ENCODE measurements around the gene SH3RF3.

SH3RF3 gene

DNA sequence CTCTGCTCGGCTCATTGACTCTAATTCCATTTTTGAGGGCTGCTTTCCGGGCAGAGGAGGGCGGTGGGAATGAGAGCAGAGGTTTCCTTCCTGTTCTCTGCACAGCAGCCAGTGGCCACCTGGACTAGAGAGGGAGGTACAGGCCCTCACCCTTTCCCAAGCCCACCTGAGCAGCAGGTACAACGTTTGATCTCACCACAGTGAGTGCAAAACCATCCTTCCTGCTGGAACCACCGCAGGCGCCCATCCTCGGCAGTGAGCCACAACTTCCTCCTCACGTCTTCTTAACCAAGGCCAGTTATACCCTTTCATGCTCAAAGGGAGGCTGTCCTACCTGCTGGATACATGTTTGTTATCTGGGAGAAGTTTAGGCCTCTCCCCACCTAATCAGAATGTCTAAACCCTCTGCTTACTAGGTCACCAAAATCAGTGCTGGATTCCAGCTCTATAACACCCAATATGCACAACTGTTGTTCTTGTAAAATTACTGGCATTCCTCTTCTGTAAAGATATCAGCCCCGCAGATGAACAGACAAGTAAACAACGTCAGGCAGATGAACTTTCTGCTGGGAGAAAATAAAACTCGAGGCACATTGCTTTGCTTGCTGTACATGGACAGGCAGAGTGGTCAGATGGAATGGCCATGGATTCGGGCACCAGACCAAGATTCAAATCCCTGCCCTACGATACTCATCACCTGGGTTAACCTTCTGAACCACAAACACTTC, 191.4 kb downstream of the SH3RF3 start:
- no peak for DNase-seq

DNA sequence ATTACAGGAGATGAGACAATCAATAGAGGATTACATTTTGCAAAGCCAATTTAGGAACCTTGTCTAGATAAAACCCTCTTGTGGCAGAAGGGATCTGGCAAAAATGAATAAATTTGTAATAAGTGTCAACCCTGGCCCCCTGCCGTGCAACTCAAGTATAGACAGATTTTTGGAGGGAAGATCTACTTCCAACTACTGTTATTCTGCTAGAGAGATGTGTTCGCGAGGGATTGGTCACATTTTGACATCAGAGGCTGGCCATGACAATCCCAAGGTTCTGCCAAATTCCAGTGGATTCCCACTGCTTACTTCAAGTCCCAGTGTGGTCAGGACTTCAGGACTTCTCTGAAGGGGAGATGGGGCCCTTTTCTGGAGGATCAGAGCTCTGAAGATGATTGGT, 192.6 kb downstream of the SH3RF3 start:
- no peak for DNase-seq

DNA sequence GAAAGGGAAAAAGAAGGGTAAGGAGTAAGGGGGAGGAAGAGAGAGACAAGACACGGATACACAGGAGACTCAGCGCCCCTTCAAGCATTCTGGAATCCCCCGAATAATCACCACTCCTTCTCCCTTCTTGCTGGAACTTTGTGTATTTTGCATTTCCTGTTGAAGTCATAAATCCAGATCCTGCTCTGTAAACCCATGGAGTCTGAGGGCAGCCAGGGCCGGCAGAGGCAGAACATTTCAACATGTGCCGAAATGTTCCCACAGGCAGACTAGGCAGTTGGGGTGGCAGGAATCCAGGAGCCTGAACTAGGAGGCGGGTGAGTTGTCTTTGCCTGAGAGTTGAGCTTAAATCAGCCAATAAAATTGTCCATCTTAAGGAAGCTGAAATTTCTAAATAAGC, 193.1 kb downstream of the SH3RF3 start:
- no peak for DNase-seq

DNA sequence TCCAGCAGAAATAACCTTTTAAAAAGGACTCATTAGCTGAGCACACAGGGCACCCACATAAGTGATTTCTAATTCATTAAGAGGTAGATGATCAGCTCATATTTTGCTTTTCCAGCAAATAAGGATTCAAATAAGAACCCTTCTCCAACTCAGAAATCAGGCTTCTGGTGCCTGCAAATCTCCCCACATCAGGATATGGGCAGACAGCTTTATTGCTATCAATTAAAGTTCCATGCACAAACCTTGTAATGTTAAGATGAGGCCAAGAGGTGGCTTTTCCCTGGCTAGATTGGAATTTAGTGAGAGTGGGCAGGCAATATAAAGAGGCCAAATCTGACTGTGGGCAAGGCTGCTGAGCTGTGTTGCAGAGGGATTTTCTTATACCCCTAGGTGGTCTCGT, 193.6 kb downstream of the SH3RF3 start:
- DNase-seq, result no peak

DNA sequence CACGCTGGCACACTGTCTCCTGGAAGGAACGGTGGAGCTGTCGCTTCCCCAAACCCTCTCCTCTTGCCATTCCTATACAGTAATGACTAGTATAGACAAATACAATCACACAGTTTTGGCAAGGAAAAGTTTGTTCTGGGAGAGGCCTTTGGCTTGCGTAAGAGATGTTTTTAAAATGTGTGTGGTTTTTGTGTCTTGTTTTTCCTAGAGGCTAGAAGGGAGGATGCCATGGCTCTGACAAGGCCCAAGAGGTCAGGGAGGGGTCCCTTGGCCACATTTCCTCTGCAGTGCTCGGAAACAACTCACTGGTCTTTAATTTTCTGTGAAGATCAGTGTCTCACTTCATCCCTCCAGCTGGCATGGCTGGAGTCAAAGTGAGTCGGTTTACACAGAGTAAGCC, 195.9 kb downstream of the SH3RF3 start:
- no peak for DNase-seq

DNA sequence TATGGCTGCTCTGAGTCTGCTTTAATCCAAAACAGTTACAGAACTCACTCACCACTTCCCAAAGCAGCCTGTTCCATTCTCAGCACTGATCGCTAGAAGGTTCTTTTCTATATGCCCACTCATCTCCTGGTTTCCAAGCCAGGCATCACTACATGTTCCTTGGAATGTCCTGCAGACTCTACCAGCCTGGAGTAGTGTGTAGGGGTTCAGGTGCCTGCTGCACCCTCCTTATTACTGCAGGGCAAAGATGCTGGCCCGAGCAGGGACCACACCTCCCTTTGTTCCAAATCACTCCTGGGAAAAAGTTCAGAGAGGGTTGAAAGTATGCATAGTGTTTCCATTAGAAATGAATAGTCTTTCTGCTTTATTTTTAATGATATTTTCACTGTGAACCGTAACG, 196.6 kb downstream of the SH3RF3 start:
- DNase-seq, result no peak

DNA sequence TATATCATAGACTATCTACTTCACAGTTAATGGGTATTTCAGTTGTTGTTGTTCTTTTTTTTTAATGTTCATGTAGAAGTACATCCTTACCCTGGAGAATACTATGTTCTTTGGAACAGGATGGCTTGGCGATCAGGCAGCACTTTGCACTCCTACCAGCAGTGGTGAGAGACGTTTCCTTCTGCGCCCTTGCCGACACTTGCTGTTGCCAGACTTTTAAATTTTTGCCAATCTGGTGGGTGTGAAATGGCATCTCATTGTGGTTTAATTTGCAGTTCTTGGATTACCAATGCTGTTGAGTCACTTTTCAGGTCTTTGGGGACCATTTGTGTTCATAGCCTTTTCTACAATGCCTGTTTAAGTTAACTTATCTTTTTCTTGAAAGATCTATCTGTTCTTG, 197.3 kb downstream of the SH3RF3 start:
- no peak for DNase-seq

DNA sequence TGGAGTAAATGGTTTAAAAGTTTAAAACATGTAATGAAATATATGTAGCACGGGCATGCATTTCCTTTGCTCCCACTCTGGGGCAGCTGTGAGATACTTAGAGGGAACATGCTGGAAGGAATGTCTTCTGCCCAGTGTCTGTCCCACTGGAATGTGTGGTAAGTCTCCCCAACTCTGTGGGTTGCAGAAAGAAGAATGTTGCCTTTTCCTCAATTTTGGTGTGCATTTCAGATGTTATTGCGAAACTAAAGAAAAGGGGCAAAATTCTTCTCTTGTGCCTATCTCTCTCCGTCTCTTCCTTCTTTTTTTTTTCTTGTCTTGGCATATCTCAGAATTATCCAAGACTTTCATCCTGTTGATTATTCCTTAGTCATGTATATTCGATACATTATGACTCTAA, 201.1 kb downstream of the SH3RF3 start:
- no peak for DNase-seq

DNA sequence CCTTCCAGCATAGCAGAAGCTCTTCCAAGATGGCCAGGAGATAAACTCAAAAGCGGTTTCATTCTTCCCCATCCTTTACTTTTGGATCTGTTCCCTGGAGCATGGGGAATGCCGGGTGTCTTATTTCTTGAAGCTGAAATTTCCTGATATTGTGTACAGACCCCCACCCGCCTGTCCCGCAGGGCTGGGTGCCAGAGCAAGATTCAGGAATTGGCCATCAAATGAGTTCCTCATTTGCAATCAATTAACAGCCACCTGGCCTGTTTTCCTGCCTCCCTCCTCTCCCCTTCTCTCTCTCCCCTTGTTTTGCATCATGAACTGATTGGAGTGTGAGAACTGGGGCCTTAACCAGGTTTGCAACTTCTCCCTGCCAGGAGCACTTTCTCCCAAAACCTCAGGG, 202.1 kb downstream of the SH3RF3 start:
- DNase-seq, result no peak

DNA sequence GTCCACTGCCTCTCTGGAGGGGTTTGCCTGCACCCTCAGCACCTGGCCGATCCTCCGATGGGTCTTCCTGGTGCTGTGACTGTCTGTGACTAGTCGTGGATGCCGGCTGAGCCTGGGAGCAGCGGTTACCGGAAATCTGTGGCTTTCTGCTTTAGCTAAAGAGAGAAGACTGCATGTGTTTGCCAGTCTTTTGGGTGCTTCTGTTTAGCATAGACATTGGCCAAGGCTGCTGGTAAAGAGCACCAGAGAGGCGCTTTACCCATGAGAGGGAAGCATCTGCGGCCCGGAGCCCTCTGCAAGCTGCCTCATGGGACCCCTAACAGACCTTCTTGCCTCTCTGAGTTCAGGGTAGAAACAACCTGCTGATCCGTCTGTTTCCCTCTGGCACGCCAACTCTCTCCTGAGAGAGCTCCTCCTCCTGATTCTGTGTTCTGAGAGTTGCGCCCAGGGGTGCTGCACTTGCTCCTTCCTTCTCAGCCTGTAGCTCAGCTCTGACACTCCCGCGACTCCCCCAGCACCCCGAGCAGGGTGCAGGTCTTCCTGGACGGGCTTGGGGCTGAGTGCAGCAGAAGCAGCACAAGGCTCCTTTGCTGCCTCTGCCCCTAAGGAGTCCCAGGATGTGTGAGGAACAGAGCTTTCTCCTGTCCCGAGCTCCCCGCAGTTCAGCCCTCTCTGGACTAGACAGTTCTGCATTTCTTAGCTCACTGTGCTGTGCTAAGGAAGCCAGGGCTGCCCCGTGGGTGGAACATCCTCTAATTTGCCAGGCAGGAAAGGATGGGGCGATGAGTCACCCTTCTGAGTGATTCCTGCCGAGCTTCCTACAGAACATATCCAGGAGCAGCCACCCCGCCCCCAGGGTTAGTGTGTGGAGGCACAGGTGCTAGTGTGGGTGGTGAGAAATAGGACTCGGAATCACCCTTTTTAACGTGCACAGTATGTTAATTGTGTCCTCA, 203.2 kb downstream of the SH3RF3 start:
- DNase-seq, result no peak

DNA sequence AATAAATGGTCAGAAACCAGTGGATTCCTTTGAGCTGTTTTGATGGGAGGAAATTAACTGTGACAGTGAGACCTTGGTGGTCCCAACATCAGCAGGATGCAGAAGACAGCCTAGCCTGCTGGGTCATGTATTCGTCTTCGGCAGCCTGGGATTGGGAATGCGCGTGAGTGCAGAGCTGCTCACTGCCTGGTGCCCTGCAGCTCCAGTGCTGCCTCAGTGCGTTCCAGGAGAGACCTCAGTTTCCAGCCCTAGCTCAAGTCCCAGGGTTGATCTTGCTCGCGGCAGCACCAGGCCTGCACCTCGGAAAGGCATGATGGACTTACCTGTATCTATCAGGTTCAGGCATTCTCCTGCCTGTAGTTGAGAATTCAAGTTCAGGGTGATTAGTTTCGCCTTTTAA, 203.9 kb downstream of the SH3RF3 start:
- no peak for DNase-seq

DNA sequence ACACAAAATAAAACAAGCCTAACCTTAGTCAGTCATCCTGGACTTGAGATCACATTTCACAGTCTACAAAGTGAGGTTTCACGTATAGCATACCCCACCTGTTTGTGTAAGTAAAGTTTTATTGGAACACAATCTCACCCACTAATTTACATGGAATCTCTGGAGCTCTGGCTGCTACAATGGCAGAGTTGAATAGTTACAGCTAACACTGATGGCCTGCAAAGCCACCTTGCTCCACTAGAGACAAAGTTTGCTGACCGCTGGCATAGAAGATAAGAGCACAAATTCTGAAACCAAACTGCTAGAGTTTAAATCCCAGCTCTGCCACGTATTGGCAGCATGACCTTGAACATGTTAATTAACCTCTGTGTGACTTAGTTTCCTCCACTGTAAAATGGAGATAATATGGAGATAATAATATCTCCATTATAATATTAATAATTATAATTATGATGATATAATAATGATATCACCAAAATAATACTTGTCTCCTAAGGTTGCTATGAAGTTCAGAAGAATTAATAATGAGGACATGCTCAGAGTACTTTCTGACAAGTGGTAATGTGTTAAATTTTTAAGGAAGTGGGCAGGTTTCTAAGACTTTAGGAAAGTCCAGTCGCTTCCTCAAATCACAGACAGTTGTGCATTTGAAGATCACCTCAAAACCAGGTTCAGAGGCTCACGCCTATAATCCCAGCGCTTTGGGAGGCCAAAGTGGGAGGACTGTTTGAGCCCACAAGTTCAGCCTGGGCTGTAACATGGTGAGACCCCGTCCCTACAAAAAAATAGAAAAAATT, 204.6 kb downstream of the SH3RF3 start:
- DNase-seq, result no peak

DNA sequence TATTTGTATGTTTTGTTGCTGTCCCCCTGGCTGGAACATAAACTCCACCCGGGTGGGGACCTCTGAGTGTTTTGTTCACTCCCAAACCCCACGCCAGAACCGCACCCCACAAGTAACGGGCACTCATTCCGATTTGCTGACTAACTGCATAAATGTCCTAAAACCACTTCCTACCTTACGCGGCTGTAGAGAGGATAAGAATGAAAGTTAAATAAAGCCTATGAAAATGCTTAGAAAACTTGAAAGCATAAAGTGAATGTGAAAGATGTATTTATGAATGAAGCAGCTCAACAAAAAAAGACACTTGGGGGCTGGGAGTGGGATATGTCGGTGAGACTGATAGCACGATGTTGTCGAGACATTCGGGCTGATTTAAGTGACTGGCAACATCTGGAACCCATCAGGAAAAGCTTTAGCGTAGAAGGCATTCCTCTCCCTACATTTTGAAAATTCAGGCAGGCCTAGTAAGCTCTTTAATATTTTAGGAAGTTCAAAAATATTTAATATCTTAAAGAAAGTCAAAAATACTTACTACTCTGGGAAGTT, 206.7 kb downstream of the SH3RF3 start:
- no peak for DNase-seq

DNA sequence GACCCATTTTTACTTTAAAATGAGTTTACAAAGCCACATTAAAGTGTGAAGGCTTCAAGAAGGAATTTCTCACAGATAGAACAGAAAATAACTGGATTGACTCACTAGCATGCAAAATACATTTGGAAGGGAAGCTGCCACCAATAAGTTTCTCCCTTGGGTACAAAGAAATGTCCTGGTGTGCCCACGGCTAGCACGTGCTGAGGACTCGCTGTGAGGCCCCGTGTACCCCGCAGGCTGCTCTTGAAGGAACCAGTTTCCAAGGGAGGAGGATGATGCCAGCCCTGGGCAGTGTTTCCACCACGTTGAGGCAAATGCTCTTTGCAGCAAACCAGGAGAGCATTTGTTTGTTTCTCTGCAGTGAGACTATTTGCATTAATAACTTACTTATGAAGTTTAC, 207.3 kb downstream of the SH3RF3 start:
- no peak for DNase-seq

DNA sequence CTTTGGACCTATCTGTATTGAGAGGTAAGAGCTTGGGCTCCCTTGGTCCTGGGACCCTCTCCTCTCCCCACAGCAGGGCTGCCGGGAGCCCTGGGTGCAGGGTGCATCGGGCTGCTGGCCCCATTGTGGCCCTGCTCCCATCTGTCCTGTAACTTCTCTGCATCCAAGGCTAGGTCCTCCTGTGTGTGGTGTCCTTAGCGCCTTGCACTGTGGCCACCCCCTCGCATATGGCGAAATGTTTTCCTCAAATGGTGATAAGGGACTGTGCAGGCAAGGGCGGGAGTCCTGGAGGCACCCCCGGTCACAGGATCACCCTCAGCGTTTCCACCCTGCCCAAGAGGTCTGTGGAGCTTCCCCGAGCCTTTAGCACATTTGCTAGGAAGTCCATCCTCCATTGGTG, 208.2 kb downstream of the SH3RF3 start:
- DNase-seq, result no peak

DNA sequence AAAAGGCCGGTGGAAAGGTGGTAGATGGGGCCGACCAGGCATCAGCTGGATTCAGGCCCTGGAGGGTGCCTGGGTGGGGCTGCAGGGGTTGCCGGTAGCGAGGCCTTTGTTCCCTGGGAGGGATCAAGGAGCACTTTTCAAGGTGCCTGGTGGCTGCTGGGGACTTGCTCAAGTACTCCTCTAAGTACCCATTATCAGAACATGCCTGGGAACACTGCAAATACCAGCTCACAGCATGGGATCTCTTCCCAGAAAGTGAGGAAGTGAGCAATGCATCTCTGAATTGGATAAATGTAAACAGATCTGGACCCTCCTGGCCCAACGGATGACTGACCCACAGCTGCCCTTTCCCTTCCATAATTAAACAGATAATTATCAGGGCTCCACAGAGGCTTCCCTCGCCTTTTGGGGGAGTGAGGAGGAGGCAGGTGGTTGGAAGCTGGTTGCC, 210.5 kb downstream of the SH3RF3 start:
- DNase-seq, result no peak

DNA sequence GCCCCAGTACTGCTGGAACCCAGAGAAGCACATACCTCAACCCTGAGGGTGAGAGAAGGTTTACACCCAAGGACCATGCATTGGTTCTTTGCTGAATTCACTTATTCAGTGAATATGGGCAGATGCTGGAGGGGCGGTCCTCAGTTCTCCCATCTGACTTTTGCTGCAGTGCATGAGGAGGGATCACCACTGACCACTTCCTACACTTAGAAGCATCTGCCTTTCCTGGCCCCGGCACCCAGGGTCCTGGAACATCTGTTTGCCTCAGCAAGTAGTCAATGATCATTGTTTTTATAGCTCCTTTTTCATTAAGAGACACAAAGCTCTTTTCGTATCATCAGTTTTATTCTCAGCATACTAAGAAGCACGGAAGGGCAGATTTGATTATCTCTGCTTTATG, 211.4 kb downstream of the SH3RF3 start:
- no peak for DNase-seq

DNA sequence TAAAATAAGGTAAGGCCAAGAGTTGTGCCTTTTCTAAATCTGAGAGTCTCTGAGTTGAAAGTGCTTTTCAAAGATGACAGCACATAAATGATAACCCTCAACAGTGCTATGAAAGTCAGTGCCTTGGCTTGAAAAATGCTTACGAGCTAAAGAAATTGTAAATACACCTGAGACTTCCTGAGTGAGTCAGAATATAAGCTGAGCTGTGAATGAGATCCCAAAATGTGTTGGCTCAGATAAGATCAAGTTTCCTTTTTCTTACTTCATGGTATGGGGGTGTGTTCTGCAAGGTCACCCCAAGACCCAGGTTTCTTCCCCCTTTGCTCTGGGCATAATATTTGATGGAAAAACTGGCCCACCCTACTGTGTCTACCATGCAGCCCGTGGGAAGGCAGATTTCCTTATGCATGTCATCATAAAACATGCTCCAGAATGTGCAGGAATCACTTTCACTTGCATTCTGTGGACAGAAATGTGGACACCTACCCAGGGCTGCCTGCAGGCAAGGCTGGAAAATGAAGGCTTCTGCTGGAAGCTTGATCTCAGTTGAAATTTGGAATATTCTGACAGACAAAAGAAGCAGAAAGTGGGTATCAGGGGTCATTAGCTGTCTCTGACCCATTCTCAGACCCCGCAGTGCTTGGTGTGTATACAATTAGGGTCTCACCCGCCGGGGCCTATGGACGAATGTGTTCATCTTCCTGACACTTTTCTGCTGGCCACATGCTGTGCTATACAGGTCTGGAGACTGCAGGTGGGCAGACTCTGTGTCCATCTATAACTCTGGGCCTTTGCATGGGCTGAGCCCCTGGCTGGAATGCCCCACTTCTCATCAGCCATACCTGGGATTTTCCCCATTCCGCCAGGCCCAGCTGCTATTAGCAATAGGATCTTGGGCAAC, 212.6 kb downstream of the SH3RF3 start:
- DNase-seq, result no peak

DNA sequence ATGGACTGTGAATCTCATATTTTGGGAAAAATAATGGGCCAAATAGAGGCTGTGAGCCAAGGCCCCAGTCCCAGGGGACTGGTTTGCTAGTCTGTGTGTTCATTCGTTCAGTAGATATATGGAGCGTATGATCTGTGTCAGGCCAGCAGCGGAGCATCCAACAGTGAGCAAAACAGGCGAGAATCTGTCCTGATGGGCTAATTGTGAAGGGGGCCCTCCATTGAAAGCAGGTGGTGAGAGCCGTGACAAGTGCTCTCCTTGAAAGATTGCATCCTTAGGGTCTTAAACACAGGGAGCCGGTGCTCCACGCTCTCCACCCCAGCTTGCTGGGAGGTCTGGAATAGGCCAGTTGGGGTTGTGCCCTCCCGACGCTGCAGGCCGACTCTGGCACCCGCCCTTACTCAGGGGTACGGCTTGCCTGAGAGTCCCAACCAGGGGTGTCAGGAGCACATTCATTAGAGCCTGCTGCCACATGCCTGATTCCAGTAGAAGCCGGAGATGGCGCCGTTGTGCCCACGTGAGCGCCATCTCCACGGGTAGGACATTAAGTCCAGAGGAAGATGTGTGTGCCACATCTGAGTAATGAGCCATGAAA, 213.3 kb downstream of the SH3RF3 start:
- no peak for DNase-seq

DNA sequence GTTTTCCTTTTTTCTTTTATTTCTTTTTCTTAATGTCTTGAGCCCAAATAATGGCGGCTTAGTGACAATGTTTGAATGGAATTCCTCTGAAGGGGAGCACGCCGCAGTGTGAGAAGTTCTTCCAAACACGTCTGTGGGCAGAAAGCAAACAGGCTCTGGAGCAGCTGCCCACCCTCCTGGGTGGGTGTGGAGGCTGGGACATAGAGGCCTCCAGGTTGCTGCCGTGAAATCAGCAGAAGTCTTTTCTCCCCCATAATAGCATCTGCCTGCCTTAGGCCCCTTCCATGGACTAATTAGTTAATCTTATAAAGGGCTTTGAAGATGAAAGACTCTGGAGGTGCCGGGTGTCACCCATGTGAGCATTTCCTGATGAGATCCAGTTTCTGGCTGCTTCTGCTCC, 213.9 kb downstream of the SH3RF3 start:
- DNase-seq, result no peak

DNA sequence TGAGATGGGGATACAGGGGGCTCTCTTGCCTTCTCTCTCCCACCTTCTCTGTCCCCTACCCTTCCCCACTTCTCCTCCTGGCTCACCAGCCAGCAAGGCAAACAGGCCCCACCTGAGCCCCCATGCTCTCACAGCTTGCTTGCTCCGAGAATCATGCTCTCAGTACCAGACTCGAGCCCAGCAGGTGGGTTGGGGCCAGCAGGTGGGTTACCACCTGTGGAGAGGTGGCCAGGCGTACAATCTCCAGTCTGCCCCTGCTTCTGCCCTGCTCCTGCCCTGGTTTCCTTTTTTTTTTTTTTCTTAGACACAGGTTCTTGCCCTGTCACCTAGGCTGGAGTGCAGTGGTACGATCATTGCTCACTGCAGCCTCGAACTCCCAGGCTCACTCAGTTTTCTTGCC, 214.5 kb downstream of the SH3RF3 start:
- no peak for DNase-seq
